ENCODE results near the gene RPS6KC1.

DNA sequence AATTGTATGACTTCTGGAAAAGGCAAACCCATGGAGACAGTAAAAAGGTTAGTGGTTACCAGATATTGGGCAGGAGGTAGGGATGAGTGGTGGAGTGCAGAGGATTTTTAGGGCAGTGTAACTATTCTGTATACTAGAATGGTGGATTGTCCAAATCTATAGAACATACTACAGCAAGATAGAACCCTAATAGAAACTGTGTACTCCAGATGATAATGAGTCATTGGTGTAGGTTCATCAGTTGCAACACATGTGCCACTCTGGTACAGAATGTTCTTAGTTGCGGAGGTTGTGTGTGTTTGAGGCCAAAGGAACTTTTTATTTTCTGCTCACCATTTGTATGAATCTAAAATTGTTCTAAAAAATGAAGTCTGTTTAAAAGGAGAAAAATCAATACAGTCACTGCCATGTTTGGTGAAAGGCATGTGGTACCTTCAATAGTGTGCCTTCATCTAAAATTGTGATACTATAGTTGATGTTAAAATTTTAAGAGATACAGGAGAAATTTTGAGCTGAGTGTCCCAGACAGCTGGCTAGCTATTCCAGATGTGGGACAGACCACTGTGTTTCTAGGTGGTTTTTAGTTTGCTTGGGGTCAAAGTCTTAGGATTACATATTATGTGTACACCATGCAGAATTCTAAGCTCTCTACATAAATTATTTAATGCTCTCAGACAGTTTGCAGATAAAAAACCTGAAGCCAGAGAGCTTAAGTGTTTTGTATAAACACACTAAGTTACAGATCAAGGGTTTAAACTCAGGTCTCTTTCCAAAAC, 150.5 kb downstream of the RPS6KC1 start:
- TF ChIP-seq, protein P1, sequence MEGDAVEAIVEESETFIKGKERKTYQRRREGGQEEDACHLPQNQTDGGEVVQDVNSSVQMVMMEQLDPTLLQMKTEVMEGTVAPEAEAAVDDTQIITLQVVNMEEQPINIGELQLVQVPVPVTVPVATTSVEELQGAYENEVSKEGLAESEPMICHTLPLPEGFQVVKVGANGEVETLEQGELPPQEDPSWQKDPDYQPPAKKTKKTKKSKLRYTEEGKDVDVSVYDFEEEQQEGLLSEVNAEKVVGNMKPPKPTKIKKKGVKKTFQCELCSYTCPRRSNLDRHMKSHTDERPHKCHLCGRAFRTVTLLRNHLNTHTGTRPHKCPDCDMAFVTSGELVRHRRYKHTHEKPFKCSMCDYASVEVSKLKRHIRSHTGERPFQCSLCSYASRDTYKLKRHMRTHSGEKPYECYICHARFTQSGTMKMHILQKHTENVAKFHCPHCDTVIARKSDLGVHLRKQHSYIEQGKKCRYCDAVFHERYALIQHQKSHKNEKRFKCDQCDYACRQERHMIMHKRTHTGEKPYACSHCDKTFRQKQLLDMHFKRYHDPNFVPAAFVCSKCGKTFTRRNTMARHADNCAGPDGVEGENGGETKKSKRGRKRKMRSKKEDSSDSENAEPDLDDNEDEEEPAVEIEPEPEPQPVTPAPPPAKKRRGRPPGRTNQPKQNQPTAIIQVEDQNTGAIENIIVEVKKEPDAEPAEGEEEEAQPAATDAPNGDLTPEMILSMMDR (IDR thresholded peaks at IDR 0.05) = no peak
- TF ChIP-seq POLR2A (IDR thresholded peaks at IDR 0.05) = no peak
- no peak for TF ChIP-seq EP300 (IDR thresholded peaks at IDR 0.05)
- TF ChIP-seq POLR2AphosphoS5 (IDR thresholded peaks at IDR 0.05) = no peak

All from sigmoid colon (tissue), 4 donors.